ENCODE measurements around the gene UBTD2.

The UBTD2 gene

DNA sequence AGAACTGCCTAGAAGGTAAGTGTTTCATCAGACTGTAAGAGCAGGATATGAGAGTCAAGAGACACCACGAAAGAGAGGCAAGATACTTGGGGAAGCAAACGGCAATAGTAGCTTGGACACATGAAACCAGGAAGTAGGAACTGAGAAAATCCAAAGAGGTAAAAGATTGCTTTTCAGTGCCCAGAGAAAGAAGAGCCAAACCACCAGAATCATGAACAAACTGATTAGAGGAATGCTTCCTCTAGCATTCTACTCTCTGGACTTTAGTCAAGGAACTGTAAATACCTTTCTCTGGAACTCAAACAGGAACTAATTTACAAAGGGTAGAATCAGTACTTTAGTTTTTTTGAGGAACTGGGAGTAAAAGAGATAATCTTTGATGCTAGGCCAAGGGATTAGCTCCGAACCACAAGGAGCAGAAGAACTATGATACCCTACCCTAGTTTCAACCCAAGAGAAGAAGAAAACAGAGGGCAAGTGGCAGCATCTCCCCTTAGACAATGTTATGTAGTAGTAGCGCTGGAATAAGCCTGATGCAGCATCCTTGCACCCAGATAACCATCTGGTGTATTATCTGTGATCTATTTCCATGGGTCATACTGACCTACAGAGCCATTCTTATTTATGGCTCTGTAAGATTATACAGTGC, 48.3 kb downstream of the UBTD2 start:
- no peak overlapping the region for H3K4me3 ChIP-seq (ENCODE audit: low read length)
- TF ChIP-seq, protein P1, sequence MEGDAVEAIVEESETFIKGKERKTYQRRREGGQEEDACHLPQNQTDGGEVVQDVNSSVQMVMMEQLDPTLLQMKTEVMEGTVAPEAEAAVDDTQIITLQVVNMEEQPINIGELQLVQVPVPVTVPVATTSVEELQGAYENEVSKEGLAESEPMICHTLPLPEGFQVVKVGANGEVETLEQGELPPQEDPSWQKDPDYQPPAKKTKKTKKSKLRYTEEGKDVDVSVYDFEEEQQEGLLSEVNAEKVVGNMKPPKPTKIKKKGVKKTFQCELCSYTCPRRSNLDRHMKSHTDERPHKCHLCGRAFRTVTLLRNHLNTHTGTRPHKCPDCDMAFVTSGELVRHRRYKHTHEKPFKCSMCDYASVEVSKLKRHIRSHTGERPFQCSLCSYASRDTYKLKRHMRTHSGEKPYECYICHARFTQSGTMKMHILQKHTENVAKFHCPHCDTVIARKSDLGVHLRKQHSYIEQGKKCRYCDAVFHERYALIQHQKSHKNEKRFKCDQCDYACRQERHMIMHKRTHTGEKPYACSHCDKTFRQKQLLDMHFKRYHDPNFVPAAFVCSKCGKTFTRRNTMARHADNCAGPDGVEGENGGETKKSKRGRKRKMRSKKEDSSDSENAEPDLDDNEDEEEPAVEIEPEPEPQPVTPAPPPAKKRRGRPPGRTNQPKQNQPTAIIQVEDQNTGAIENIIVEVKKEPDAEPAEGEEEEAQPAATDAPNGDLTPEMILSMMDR (conservative IDR thresholded peaks at IDR 0.05; ENCODE audit: low read length), result no peak
- peak; percentile 48 for DNase-seq (ENCODE audit: low read depth)

DNA sequence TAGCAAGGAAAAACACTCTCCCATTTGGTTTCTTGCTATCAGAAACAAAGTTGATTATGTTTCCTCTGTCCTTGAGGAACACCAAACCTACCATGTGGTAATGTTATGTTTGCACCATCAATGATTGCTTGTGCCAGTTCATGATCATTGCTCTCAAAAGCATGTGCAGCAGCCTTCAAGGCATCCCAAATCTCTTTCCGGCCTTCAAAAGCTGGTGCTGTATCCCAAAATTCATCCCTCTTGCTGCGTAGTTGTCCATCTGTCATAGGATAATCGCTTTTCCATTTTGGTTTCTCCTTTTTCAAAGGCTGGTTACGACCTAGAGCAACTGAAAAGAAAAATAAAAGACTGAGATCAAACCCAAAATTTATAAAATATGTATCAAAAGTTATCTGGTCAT, 49.5 kb downstream of the UBTD2 start:
- TF ChIP-seq, protein P1 (conservative IDR thresholded peaks at IDR 0.05; ENCODE audit: low read length), result no peak
- DNase-seq (ENCODE audit: low read depth), result no peak
- no peak overlapping the region for H3K4me3 ChIP-seq (ENCODE audit: low read length)

DNA sequence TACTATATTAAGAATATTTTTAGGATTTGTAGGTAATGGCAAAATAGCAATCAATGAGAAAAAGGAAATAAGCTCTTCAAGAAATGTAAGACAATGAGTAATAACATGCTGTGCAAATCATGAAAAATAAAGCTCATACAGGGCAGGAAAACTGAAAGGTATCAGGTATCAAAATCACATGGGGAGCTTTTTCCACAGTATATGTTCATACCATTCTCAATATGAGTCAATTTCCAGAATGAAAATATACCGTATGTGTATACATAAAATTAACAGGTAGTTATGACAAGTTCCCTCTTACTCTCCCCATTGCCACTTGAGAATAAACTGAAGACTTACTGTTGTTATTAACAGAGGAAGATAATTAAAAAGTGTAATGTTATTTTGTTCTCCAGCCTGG, 53.7 kb downstream of the UBTD2 start:
- TF ChIP-seq, protein P1 (conservative IDR thresholded peaks at IDR 0.05; ENCODE audit: low read length), result no peak
- no peak for DNase-seq (ENCODE audit: low read depth)
- H3K4me3 ChIP-seq (ENCODE audit: low read length), result no peak overlapping the region

DNA sequence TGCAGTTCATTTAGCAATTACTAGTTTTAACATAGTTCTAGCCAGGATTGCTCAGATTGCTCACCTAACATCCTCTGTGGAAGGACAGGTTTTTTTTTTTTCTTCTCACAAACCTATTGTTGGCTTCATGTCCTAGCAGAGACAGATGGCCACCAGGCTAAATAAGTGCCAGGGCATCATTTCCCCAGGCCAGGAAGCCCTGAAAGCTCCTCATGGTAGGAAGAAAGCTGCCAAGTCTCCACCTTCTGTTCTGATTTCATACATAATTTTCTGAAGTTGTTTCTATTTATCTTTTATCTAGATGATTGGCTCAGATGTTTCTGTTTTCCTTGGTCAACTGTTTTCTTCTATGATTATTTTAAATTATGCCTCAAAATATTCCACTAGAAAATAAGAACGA, 58.6 kb downstream of the UBTD2 start:
- TF ChIP-seq, protein P1 (conservative IDR thresholded peaks at IDR 0.05; ENCODE audit: low read length), result no peak
- DNase-seq (ENCODE audit: low read depth), result no peak
- H3K4me3 ChIP-seq (ENCODE audit: low read length), result no peak overlapping the region

DNA sequence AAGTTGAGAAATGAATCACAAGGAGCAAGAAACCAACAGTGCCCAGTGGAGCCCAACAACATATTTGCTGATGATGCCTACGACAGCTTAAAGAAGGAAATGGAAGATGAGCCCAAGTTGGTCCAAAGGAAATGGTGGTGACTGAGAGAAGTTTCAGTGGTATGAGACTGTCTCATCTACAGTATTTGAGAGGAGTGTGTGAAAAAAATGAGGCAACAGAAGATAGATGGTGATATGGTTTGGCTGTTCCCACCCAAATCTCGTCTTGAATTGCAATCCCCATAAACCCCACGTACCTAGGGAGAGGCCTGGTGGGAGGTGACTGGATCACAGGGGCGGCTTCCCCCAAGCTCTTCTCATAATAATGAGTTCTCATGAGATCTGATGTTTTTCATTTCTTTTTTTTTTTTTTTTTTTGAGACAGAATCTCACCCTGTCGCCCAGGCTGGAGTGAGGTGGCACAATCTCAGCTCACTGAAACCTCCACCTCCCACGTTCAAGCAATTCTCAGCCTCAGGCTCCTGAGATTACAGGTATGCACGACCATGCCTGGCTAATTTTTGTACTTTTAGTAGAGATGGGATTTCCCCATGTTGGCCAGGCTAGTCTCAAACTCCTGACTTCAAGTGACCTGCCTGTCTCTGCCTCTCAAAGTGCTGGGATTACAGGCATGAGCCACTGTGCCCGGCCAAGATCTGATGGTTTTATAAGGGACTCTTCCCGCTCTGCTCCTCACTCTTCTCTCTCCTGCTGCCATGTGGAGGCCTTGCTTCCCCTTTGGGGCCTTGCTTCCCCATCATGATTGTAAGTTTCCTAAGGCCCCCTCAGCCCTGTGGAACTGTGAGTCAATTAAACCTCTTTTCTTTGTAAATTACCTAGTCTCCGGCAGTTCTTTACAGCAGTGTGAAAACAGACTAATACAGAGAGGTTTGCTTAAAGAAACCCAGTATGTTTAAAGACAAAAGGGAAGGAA, 59.4 kb downstream of the UBTD2 start:
- DNase-seq (ENCODE audit: low read depth), result no peak
- H3K4me3 ChIP-seq (ENCODE audit: low read length), result no peak overlapping the region
- TF ChIP-seq, protein P1 (conservative IDR thresholded peaks at IDR 0.05; ENCODE audit: low read length), result no peak

DNA sequence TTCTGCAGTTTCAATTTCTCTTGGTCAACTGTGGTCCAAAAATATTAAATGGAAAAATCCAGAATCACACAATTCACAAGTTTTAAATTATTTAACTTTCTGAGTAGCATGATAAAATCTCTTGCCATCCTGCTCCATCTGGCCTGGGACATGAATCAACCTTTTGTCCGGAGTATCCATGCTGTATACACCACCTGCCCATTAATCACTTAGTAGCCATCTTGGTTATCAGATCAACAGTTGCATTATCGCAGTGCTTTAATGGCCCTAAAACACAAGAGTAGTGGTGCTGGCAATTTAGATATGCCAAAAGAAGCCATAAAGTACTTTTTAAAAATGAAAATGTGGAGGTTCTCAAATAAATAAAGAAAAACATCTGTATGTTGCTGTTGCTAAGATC, 64.3 kb downstream of the UBTD2 start:
- TF ChIP-seq, protein P1 (conservative IDR thresholded peaks at IDR 0.05; ENCODE audit: low read length), result no peak
- no peak for DNase-seq (ENCODE audit: low read depth)
- H3K4me3 ChIP-seq (ENCODE audit: low read length), result no peak overlapping the region
